ENCODE measurements around the gene PSME2.

DNA sequence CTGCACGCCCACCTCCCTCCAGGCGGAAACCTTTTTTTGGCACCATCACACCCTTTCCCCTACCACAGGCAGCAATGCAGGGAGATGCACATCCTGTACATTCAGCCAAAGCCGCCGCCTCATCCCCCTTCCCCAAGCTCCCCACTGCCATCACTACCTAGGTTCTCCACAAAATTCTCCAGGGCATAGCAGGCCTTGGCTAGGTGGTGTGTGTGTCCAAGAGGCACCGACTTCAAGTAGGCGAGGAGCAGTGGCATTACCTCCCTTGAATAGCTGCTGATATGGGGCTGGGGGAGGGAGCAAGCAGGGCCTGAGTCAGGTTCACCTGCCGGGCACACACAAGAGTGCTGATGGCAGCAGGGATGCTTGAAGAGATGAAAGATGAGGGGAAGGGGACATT, 38.6 kb upstream of the PSME2 start:
- TF ChIP-seq CTCF (IDR thresholded peaks at IDR 0.05) (no peak), POLR2A (IDR thresholded peaks at IDR 0.05) (no peak), EP300 (IDR thresholded peaks at IDR 0.05) (no peak), POLR2AphosphoS5 (IDR thresholded peaks at IDR 0.05) (no peak)
